SIG-M5 (cell line): Measurements from ENCODE around the gene MDP1.

ENCODE experiments used
- DNase-seq: peaks from one replicate; lab custom pipeline; 2025; lab: John Stamatoyannopoulos, UW

The MDP1 gene

DNA sequence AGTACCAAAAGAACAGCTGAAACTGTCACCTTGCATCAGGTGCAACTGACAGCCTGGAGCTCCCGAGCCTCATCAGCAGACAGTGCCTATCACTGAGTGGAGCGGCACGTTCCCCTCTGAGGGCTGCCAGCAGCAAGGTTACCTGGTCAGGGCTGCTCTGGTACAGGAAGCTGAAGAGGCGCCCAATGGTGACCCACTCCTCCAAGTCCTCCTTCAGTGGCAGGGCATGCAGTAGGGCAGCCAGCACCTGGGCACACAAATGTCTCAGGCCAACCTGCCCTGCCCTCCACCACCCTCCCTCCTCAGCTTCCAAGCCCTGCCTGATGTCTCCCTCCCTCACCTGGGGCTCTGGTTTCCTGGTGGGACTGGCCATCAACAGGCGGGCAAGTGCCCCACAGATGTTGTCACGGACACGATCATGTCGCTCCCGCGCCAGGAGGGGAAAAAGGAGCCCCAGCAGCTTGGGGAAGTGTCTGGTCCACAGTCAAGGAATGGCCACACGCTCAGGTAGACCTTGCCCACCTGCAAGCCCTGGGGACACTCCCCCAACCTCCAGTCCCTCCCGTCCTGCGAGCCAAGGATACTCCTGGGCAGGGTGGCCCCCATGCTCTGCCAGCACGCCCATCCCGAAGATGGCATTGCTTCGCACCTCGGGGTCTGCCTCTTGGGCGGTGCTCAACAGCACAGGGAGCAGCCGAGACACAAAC is 34.3 kb downstream of the MDP1 start:
- DNase-seq, result no peak

DNA sequence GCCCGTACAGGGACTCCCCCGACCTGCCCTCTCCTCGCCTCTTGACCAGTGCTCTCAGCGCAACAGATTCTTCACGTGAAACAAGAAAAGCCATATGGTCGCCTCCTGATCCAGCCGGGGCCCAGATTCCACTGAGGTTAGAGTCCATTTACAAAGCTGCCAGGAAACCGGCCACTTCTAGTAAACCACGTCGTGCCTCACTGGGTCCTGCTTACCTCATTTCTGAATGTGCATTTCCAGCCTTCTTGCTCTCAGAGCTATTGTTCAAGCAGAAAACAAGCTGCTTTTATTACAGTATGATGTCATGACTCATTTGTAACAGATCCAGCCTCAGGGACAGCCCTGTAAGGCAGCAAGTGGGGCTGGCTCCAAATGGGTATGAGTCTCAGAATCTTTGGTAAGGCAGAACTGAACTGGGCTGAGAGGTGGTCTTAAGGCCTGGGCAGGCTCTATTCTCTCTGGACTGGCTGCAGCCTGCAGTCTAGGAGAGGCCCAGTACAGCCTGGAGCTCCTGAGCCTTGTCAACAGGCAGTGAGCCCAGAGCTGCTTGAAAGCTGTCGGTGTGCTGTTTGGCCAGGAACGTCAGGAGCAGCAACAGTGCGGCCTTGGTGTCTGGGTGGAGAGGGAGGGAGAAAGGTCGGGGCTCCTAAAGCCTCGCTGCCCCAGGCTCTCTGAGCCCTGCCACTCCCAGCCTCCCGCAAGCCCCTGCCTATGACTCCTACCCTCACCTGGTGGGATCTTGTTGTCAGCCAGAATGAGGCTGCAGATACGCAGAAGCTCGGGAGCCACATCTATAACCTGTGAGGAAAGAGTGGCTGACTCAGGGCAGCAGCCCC is 35.7 kb downstream of the MDP1 start:
- DNase-seq, result no peak

DNA sequence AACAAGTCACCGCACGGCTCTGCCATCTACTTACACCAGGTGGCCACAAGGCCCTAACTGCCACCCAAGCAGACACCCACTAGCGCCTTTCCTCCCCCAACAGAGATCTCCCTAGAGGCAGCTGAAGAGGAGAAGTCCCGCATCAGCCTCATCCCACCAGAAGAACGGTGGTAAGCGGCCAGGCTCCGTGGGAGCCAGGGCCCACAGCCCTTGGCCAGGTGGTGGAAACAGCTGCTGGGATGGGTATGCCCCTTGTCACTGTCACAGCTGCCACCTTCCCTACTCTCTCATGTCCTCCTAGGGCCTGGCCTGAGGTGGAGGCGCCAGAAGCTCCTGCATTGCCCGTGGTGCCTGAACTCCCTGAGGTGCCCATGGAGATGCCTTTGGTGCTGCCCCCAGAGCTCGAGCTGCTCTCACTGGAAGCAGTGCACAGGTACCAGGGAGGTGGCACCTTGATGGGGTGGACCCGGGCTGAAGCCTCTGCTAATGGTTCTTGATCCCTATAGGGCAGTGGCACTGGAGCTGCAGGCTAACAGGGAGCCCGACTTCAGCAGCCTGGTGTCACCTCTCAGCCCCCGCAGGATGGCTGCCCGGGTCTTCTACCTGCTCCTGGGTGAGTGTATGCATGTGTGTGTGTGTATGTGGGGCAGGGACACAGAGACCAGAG is 36.4 kb downstream of the MDP1 start:
- no peak for DNase-seq

DNA sequence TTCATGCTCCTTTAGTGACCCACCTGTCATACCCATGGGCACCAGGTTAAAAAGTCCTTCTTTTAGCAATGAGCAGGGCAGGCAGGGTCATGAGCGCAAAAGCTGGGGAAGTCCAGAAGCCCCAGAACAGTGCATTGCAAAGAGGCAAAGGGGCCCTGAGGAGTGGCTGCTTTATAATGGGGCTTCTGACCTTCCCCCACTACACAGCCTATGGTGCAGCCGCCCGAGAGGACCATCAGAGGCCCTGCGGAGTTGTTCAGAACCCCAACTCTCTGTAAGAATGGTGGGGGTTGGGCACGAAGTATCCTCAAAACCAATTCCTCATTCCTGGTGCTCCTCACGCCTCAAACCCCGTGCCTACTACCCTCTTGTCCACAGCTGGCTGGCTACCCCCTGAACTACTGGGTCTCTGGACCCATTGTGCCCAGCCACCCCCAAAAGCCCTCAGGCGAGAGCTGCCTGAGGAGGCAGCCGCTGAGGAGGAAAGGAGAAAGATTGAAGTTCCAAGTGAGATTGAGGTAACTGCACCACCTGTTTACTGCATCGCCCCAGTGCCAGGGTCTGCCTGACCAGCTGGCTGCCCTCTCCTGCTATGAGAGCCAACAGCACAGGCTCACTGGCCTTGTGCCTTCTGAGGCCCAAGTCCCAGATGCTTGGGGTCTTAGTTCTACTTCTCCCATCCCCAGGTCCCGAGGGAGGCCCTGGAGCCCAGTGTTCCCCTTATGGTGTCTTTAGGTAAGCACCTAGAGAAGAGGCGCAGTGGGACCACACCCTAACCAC is 37.3 kb downstream of the MDP1 start:
- no peak for DNase-seq

DNA sequence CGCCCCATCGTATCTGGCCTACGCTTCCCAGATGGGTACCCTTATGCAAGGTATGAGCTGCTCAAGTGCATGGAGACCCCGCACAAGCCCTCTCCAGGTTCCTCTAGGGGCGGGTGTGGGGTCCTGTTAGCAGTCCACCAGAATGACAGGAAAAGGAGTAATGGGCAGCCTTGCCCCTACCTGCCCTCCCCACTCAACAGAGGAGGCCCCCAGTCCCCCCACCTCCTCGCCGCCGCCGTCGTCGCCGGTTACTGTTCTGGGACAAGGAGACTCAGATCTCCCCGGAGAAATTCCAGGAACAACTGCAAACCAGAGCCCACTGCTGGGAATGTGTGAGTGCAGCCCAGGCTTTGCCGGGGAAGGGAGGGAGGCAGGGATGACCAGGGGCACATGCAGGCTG is 38.0 kb downstream of the MDP1 start:
- no peak for DNase-seq

DNA sequence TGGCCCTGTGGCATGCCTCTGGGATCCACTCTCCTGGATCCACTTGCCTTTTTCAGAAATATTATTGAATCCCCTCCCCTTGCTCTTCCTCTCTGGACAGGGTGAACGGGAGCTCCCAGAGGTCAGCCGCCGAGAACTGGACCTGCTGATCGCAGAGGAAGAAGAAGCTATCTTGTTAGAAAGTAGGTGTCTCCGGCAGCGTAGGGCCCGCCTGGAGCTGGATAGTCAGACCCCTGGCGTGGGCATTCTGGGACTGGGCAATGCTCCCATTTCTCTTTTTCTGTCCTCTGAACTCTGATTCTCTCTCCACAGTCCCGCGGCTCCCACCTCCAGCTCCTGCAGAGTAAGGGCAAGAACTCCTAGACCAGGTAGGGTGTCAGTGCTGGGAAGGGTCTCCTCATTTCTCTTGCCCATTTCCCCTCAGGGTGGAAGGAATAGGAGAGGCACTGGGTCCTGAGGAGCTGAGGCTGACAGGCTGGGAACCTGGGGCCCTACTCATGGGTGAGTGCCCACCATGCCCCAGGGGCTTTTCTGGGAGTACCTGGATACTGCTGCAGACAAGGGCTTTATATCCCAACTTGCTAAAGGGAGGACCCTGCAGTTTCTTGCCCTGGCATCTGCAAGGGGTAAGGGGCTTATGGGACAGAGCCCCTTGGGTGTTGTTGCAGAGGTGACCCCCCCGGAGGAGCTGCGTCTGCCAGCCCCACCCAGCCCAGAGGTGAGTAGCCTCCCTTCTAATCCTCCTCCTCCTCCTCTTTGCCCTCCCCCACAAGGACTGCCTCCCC is 38.6 kb downstream of the MDP1 start:
- no peak for DNase-seq

DNA sequence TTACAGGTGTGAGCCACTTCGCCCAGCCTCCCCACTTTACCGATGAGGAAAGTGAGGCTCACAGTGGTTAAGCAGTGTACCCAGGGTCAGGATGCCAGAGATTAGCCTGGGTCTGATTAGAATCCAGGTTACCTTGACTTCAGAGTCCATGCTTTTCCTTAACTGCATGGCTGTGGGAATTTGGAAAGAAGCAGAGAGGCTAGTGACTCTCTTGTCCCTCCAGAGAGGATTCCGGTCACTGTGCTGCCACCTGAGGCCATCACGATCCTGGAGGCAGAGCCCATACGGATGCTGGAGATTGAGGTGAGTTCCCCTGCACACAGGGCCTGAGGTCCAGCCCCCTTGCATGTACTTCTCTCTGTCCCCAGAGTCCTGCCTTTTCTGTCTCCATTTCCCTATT is 39.3 kb downstream of the MDP1 start:
- no peak for DNase-seq

DNA sequence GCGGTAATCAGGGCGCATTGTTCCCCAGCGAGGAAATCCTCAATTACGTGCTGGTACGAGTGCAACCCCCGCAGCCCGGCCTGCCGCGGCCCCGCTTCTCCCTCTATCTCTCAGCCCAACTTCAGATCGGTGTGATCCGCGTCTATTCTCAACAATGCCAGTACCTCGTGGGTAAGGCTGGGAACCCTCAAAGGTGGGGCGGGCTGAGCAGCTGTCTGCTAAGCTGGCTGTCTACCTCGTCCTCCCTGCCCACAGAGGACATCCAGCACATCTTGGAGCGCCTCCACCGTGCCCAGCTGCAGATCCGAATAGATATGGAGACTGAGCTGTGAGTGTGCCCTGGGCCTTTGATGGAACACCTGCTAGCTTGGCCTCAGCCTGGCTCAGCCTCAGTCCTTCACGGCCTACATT is 43.0 kb downstream of the MDP1 start:
- DNase-seq, result no peak

DNA sequence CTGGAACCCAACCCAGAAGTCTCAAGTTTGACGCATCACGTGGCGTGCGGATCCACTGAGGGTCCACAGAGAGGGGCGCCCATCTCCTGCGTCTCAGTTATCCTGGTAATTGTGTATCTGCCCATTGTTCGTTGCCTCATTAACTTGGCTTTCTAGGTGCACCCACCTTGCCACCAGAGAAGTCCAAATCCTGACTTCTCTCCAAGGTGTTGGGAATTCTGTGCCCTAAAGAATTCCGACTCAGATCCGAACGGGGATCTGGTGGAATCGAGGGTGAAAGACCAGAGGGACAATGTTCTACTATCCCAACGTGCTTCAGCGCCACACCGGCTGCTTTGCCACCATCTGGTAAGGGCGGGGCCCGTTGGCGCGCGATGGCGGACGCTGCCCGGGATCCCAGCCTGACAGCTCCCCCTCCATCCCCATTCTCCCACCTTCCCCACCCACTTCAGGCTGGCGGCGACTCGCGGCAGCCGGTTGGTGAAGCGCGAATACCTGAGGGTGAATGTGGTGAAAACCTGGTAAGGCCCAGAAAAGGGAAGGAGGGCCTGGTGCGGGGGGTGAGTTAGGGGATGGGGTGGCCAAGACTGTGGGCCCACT is 43.5 kb downstream of the MDP1 start:
- no peak for DNase-seq

DNA sequence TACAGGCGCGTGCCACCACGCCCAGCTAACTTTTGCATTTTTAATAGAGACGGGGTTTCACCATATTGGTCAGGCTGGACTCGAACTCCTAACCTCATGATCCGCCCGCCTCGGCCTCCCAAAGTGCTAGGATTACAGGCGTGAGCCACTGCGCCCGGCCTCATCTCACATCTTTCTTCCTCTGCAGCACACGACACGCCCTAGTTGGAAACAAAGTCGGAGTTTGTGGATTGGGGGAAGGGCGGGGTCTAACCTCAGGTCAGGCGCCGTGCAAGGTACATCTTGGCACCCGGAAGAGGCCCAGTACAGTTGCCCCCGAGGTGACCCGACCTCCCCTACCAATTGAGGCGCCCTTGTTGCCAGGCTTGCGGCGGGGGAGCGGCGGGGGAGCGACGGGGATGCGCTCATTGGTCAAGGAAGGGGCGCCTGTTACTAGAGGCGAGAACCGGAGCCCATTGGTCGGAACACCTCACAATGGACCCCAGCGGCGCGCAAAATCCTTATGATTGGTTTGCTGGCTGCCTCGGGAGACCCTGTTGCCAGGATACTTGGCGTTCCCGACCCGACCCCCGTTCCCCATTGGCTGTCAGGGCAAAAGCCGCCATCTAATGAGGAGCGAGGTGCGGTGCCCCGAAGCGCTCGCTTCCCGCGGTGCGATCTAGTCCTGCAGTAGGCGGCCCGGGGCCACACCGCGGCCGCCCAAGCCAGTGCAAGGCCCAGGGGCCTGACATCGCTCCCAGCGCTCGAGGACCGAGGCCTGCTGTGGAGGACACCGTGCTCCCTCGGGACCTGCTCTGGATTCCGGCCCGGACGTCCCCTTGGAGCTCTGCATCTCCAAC is 44.2 kb downstream of the MDP1 start, which contains the start of gene REC8:
REC8 (plus strand) TSS at position 659 of the 839 bp plus-strand sequence. CDS start 473 bp downstream, outside the sequence.
- DNase-seq, result no peak

DNA sequence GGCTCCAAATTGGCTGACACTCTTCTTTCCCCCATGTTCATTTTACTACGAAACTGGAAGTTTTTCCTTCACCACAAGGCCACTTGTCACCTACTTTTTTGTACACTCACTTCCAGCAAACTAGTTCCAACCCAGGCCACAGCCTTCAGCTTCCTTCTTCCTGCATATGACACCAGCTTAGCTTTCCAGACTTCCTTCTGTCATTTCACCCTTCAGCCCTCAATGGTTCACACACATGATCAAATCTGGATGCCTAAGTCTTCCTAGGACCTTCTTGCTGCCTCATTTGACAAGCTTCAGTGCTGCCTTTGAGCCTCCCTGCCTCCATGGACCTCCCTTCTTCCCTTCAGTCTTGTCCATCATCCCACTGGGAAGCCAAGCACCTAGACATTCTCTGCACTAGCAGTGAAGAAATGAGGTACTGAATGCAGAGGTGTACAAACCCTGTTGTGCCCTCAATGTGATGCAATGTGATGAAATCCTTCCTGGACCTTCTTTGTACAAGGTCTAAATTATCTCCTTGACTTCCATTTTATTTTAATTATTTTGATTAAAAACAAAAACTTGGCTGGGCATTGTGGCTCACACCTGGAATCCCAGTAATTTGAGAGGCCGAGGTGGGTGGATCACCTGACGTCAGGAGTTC is 48.3 kb downstream of the MDP1 start:
- no peak for DNase-seq

DNA sequence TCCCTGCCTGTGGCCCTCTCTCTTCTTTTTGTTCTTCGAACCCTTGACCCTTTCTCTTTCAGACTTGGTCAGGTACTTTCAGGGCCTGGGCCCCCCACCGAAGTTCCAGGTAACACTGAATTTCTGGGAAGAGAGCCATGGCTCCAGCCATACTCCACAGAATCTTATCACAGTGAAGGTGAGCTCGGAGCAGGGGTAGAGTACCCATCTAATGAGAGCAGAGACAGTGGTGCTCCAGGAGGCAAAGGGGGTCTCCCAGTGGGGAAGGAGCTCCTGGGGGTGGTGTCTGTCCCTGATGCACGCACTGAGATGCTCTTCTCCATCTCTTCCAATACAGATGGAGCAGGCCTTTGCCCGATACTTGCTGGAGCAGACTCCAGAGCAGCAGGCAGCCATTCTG is 50.1 kb downstream of the MDP1 start:
- DNase-seq, result no peak

DNA sequence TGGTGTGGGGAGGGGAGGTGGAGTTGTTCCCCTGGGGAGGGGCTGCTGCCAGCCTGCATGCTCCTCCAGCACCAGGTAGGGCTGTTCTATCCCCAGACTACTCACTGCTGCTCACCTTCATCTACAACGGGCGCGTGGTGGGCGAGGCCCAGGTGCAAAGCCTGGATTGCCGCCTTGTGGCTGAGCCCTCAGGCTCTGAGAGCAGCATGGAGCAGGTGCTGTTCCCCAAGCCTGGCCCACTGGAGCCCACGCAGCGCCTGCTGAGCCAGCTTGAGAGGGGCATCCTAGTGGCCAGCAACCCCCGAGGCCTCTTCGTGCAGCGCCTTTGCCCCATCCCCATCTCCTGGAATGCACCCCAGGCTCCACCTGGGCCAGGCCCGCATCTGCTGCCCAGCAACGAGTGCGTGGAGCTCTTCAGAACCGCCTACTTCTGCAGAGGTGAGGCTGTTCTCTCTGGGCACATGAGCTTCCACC is 51.3 kb downstream of the MDP1 start:
- DNase-seq, result no peak
